ENCODE results near the gene GUCA2A. TPM values are rescaled to one million over a fixed set of nuclear protein-coding genes. Genes with fewer than 3 reads are reported as not detected.

GUCA2A gene
- total RNA-seq, 1 donor from 2014 or later = 2.9 TPM

DNA sequence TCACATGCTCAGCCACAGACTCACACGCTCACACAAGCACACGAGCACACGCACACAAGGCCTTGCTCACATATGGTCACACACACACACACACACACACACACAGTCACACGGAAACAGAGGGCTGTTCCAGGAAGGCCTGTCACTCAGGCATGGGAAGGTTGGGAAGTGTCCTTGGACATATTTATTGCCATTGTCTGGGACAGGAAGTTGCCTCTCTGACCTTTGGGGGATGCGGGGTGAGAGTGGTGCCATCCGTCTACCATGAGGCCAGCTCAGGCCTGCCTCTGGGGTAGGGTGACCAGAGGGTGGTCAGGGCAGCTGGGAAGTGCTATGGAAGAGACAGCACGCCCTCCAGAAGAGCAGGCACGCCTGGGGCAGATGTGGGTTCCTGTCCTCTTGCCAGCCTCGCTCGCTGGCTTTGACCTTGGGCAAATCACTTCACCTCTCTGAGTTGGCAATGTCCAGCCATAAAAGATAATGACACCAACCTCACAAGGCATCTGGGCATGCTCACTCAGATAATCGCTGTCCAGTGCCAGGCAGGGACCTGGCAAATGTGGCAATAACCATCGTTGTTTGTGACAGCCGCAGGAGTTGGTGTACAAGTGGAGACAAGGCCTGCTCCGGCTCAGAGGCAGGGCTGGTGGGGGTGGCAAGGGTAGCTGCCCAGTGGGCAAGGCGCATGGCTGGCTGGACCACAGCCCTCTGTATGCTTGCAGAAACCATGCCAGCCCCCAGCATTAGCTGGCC lies 8.0 kb upstream of the GUCA2A start:
- peaks cover 30% of the 10 kb centered on the region for H3K4me1 Mint-ChIP-seq (ENCODE audit: unreplicated experiment)
- peaks cover 3% of the 10 kb centered on the region for H3K36me3 Mint-ChIP-seq
- H3K27me3 Mint-ChIP-seq = no peaks in the 10 kb centered on the region
- peak overlapping the region; percentile 62 for H3K27ac Mint-ChIP-seq
- no peaks in the 10 kb centered on the region for H3K9me3 Mint-ChIP-seq
- no peak for DNase-seq (ENCODE audit: extremely low spot score, unreplicated experiment)
- TF ChIP-seq, protein P1, sequence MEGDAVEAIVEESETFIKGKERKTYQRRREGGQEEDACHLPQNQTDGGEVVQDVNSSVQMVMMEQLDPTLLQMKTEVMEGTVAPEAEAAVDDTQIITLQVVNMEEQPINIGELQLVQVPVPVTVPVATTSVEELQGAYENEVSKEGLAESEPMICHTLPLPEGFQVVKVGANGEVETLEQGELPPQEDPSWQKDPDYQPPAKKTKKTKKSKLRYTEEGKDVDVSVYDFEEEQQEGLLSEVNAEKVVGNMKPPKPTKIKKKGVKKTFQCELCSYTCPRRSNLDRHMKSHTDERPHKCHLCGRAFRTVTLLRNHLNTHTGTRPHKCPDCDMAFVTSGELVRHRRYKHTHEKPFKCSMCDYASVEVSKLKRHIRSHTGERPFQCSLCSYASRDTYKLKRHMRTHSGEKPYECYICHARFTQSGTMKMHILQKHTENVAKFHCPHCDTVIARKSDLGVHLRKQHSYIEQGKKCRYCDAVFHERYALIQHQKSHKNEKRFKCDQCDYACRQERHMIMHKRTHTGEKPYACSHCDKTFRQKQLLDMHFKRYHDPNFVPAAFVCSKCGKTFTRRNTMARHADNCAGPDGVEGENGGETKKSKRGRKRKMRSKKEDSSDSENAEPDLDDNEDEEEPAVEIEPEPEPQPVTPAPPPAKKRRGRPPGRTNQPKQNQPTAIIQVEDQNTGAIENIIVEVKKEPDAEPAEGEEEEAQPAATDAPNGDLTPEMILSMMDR (conservative IDR thresholded peaks at IDR 0.05) = no peak
- no peak overlapping the region for H3K4me3 Mint-ChIP-seq

DNA sequence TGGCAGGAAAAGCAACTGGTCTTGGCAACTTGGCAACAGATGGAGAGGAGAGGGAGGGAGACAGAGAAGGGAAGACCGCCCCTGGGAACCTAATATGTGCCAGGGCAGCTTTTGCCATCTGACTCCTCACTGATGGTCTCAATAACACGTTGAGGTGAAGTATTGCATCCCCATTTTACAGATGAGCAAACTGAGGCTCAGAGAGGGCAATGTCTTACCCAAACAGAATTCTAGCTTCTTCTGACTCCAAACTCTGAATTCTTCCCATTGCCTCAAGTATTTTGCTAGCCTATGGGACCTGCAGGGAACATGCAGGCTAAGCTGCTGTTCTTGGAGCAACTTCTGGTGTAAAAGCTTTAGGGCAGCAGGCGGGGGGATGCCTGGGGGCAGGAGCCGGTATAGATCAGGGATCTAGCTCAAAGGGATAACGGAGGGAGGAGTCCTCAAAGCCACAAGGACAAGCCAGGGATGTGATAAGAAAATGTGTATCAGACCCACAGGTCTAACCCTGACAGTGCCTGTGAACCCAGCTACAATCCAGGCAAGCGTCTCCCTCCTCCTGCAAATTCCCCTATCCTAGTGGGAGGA lies 7.2 kb upstream of the GUCA2A start:
- H3K27ac Mint-ChIP-seq = peak overlapping the region; percentile 81

DNA sequence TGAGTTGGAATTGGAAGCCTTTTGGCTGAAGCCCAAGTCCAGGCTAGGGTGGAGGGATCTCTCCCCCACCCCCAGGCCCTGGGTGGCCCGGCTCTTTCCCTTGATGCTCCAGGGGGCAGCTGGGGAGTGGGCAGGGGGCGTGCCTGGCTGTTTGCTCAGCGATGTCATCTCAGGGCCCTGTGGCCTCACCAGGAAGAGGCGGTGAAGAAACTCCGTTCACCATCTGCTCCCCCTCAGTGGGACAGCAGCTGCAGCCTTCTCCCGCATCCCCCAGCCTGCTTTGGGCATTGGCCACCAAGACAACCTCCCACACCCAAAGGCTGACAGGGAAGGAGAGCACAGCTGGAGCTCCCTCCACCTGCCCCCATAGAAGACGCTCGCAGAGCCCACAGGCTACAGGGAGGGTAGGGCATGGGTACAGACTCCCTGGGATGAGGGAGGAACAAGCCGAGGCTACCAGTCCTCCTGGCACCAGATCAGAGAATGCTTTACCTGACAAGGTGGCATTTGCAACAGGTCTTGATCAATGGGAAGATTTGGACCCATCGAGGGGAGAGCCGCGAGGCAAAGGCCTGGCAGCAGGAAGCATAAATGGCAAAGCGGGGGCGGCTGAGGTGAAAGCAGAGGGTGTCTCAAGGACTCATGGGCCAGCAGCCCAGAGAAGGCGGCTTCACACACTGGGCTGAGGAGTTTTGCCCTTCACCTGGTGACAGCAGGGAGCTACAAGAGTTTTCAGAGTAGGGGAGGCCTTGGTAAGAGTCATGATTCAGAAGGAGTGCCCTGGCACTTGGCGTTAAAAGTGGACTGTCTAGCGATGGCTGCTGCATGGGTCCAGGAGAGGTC lies 6.5 kb upstream of the GUCA2A start:
- no peaks in the 10 kb centered on the region for H3K27me3 Mint-ChIP-seq
- H3K4me1 Mint-ChIP-seq (ENCODE audit: unreplicated experiment) = peaks cover 32% of the 10 kb centered on the region
- TF ChIP-seq, protein P1 (conservative IDR thresholded peaks at IDR 0.05) = no peak
- H3K4me3 Mint-ChIP-seq = no peak overlapping the region
- H3K36me3 Mint-ChIP-seq = no peaks in the 10 kb centered on the region
- no peak for DNase-seq (ENCODE audit: extremely low spot score, unreplicated experiment)
- H3K27ac Mint-ChIP-seq = peak overlapping the region; percentile 81
- no peaks in the 10 kb centered on the region for H3K9me3 Mint-ChIP-seq

More for the DNA sequence above, 7.2 kb upstream of the GUCA2A start:
- no peak overlapping the region for H3K4me3 Mint-ChIP-seq
- no peak for DNase-seq (ENCODE audit: extremely low spot score, unreplicated experiment)
- TF ChIP-seq, protein P1 (conservative IDR thresholded peaks at IDR 0.05) = no peak
- no peaks in the 10 kb centered on the region for H3K27me3 Mint-ChIP-seq
- H3K4me1 Mint-ChIP-seq (ENCODE audit: unreplicated experiment) = peaks cover 28% of the 10 kb centered on the region
- peaks cover 2% of the 10 kb centered on the region for H3K36me3 Mint-ChIP-seq
- no peaks in the 10 kb centered on the region for H3K9me3 Mint-ChIP-seq

DNA sequence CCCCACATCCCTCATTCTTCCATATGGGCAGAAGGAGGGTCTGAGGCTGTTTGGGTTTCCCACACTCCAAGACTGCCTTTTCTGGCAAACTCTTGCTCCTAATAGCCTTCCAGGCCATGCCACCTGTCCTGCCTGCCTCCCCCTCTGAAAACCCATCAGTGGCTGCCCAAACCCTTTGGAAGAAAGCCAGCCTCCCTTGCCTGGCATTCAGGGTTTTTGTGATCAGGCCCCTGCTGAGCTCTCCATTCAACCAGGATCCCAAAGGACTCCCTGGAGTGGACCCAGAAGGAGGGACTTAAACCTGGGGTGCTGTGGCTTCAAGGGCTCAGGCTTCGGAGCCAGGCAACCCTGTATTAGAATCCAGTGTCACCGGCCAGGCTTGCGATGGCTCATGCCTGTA lies 4.2 kb upstream of the GUCA2A start:
- H3K27ac Mint-ChIP-seq = no peak overlapping the region
- DNase-seq (ENCODE audit: extremely low spot score, unreplicated experiment) = no peak
- no peaks in the 10 kb centered on the region for H3K27me3 Mint-ChIP-seq
- H3K4me3 Mint-ChIP-seq = no peak overlapping the region
- H3K4me1 Mint-ChIP-seq (ENCODE audit: unreplicated experiment) = peaks cover 34% of the 10 kb centered on the region
- TF ChIP-seq, protein P1 (conservative IDR thresholded peaks at IDR 0.05) = no peak
- H3K36me3 Mint-ChIP-seq = no peaks in the 10 kb centered on the region
- no peaks in the 10 kb centered on the region for H3K9me3 Mint-ChIP-seq

DNA sequence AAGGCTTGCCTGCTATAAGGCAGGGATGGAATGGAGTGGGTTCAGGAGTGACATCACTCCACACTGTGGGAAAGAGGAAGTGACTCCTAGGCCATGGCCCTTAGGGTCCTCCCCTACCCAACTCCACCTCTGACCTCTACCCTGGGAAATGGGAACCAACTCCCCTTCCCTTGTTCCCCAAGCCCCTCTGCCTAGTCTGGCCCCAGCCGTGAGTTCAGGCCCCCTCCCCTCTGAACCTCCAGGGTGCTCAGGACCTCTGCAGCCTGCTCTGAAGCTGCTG lies 3.8 kb upstream of the GUCA2A start:
- no peaks in the 10 kb centered on the region for H3K9me3 Mint-ChIP-seq
- DNase-seq (ENCODE audit: extremely low spot score, unreplicated experiment) = no peak
- H3K36me3 Mint-ChIP-seq = no peaks in the 10 kb centered on the region
- TF ChIP-seq, protein P1 (conservative IDR thresholded peaks at IDR 0.05) = no peak
- peak overlapping the region; percentile 73 for H3K27ac Mint-ChIP-seq
- peaks cover 32% of the 10 kb centered on the region for H3K4me1 Mint-ChIP-seq (ENCODE audit: unreplicated experiment)
- no peak overlapping the region for H3K4me3 Mint-ChIP-seq
- H3K27me3 Mint-ChIP-seq = no peaks in the 10 kb centered on the region

Measured in type B pancreatic cell (in vitro differentiated cells).